ENCODE data around the gene ABHD3. TPM values are rescaled to one million over a fixed set of nuclear protein-coding genes. Genes with fewer than 3 reads are reported as not detected.

Gene ABHD3
- total and polyA plus RNA-seq, 2 donors (not counting 3 experiments of a cell fraction or from before 2014, with no cell fraction given): 6.3 to 14.9 TPM

GRCh38 chr18:21604671-21605070 is 99.9 kb downstream of the ABHD3 start:
- no peak overlapping the region for H3K4me3 ChIP-seq (replicated peaks in 1 of 3; ENCODE audit: insufficient read depth in 1 of 3, low read depth in 1 of 3, low read length in 3 of 3)
- H3K79me2 ChIP-seq (ENCODE audit: control insufficient read depth, insufficient read depth, low read length): peaks cover 2% of the 10 kb centered on the region
- no peak for TF ChIP-seq GATA2 (IDR thresholded peaks at IDR 0.05; ENCODE audit: insufficient read depth, insufficient read length, low read depth, low read length)
- TF ChIP-seq FOS (IDR thresholded peaks at IDR 0.05; ENCODE audit: borderline replicate concordance, insufficient read depth, low read length): no peak
- no peak for TF ChIP-seq MYC (IDR thresholded peaks at IDR 0.05; ENCODE audit: low read depth, low read length)
- TF ChIP-seq JUN (IDR thresholded peaks at IDR 0.05; ENCODE audit: borderline replicate concordance, insufficient read depth, insufficient read length, low read depth): no peak
- no peak for TF ChIP-seq CTCF (IDR thresholded peaks at IDR 0.05; ENCODE audit: extremely low read depth in 1 of 2, insufficient read depth in 1 of 2, low read depth in 1 of 2, low read length in 2 of 2)
- POLR2A ChIA-PET: no interaction called here
- H3K9ac ChIP-seq (replicated peaks; ENCODE audit: extremely low read depth, insufficient read depth, low read length): no peak overlapping the region
- no peak overlapping the region for H3K27ac ChIP-seq (ENCODE audit: insufficient read depth, low read depth, low read length)
- H4K20me1 ChIP-seq (replicated peaks; ENCODE audit: control insufficient read depth, extremely low read depth, insufficient read depth, low read length): no peaks in the 10 kb centered on the region
- intact Hi-C loops (cut with micrococcal nuclease) (loop anchor here (5.0 kb wide), 1 partner anchor 407 kb away; no protein-coding TSS in a partner anchor), dilution Hi-C loops (cut with MboI; ENCODE audit: extremely low pct_ligation_motif_present, low sequenced_read_pairs) (no loop called here)
- no peaks in the 10 kb centered on the region for H3K9me3 ChIP-seq (replicated peaks; ENCODE audit: control insufficient read depth, insufficient read depth, low read length)
- H3K36me3 ChIP-seq (ENCODE audit: control insufficient read depth in 2 of 2, extremely low read depth in 1 of 2, insufficient read depth in 2 of 2, low read length in 2 of 2): no peaks in the 10 kb centered on the region
- H3K27me3 ChIP-seq (ENCODE audit: control insufficient read depth in 2 of 2, insufficient read depth in 2 of 2, low read length in 2 of 2): no peaks in the 10 kb centered on the region
- H3K4me1 ChIP-seq (ENCODE audit: control insufficient read depth, extremely low read depth, insufficient read depth, low read length): no peaks in the 10 kb centered on the region
- H3K9me1 ChIP-seq (replicated peaks; ENCODE audit: control insufficient read depth, extremely low read depth, insufficient read depth, low read length): no peaks in the 10 kb centered on the region
- DNase-seq (ENCODE audit: low read depth, low spot score) (no peak), FAIRE-seq (no peak)
- CTCF ChIA-PET: no interaction called here
- peak overlapping the region; percentile 8 for H2AFZ ChIP-seq (ENCODE audit: low read depth, low read length)
- no TSS peak for BruUV-seq (replicated peaks)
- H3K4me2 ChIP-seq (ENCODE audit: insufficient read depth, low read length): peak overlapping the region; percentile 13

DNA sequence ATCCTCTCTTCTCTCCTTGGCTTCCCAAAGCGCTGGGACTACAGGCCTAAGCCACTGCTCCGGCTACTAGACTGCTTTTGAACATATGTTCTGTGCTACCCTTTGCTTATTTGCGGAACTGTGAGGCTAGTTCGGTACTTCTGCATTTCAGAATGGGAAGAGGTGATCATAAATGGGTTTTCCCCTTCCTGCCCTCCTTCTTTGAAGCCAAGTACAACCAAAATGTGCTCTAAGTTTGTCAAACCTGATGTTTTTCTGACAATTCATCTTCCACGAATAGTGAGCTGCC is 102.3 kb downstream of the ABHD3 start:
- intact Hi-C loops (cut with micrococcal nuclease) (loop anchor here (5.0 kb wide), 1 partner anchor 405 kb away; no protein-coding TSS in a partner anchor), dilution Hi-C loops (cut with MboI; ENCODE audit: extremely low pct_ligation_motif_present, low sequenced_read_pairs) (no loop called here)
- Histone ChIP-seq H3K79me2 (ENCODE audit: control insufficient read depth, insufficient read depth, low read length) (peaks cover 23% of the 10 kb centered on the region), H3K4me1 (ENCODE audit: control insufficient read depth, extremely low read depth, insufficient read depth, low read length) (no peaks in the 10 kb centered on the region), H3K9ac (replicated peaks; ENCODE audit: extremely low read depth, insufficient read depth, low read length) (no peak overlapping the region), H3K27ac (ENCODE audit: insufficient read depth, low read depth, low read length) (no peak overlapping the region), H3K36me3 (ENCODE audit: control insufficient read depth in 2 of 2, extremely low read depth in 1 of 2, insufficient read depth in 2 of 2, low read length in 2 of 2) (no peaks in the 10 kb centered on the region), H2AFZ (ENCODE audit: low read depth, low read length) (no peak overlapping the region), H3K9me3 (replicated peaks; ENCODE audit: control insufficient read depth, insufficient read depth, low read length) (no peaks in the 10 kb centered on the region), H3K4me3 (replicated peaks in 1 of 3; ENCODE audit: insufficient read depth in 1 of 3, low read depth in 1 of 3, low read length in 3 of 3) (no peak overlapping the region), H4K20me1 (replicated peaks; ENCODE audit: control insufficient read depth, extremely low read depth, insufficient read depth, low read length) (no peaks in the 10 kb centered on the region), H3K9me1 (replicated peaks; ENCODE audit: control insufficient read depth, extremely low read depth, insufficient read depth, low read length) (no peaks in the 10 kb centered on the region), H3K4me2 (ENCODE audit: insufficient read depth, low read length) (no peak overlapping the region), H3K27me3 (ENCODE audit: control insufficient read depth in 2 of 2, insufficient read depth in 2 of 2, low read length in 2 of 2) (no peaks in the 10 kb centered on the region)
- TF ChIP-seq POLR2A (IDR thresholded peaks at IDR 0.05; ENCODE audit: low read depth, low read length) (no peak), GATA2 (IDR thresholded peaks at IDR 0.05; ENCODE audit: insufficient read depth, insufficient read length, low read depth, low read length) (no peak), FOS (IDR thresholded peaks at IDR 0.05; ENCODE audit: borderline replicate concordance, insufficient read depth, low read length) (no peak), CTCF (IDR thresholded peaks at IDR 0.05; ENCODE audit: extremely low read depth in 1 of 2, insufficient read depth in 1 of 2, low read depth in 1 of 2, low read length in 2 of 2) (no peak), EZH2 (IDR thresholded peaks at IDR 0.05; ENCODE audit: borderline replicate concordance, low read depth, low read length, severe bottlenecking) (no peak)
- TF ChIP-seq, protein P1, sequence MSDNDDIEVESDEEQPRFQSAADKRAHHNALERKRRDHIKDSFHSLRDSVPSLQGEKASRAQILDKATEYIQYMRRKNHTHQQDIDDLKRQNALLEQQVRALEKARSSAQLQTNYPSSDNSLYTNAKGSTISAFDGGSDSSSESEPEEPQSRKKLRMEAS (IDR thresholded peaks at IDR 0.05; ENCODE audit: insufficient read depth, insufficient read length): no peak
- ChIA-PET CTCF (interaction anchor here (0.6 to 2.2 kb wide), 4 partner anchors 10 to 407 kb away, joined by 3 to 8 read pairs (median 5); partner anchors contain the start of gene SNRPD1), POLR2A (no interaction called here)
- no peak for FAIRE-seq
- DNase-seq (ENCODE audit: low read depth, low spot score): no peak
- BruUV-seq (replicated peaks): no TSS peak

Measured in endothelial cell of umbilical vein (primary cell).